CD4-positive, alpha-beta memory T cell (primary cell): ENCODE measurements around the gene FBN2. TPM values are rescaled to one million over a fixed set of nuclear protein-coding genes. Genes with fewer than 3 reads are reported as not detected.

Experiments used
- CTCF ChIA-PET: fragments of 350-600 bp; sonication (Branson Sonifier 250); formaldehyde crosslinking; loops from one replicate; lab custom pipeline; 2021; ENCODE audit warnings: inconsistent platforms; ENCODE audit not compliant: partially characterized antibody; lab: Charles Lee
- POLR2A ChIA-PET: fragments of 350-600 bp; sonication (Branson Sonifier 250); formaldehyde crosslinking; loops from one replicate; lab custom pipeline; 2021; ENCODE audit not compliant: partially characterized antibody; lab: Charles Lee
- DNase-seq, 5 donors: peaks; one replicate each; pipeline versions ENCODE4 v3.0.0 to v3.0.0-alpha.2; 2020 to 2022; ENCODE audit warnings: mixed read lengths in 1 of 5
- H3K27ac ChIP-seq: one replicate; pipeline ENCODE4 v1.7.0; 2013; ENCODE audit warnings: low read depth, low read length
- H3K27me3 ChIP-seq: 2 replicates; pipeline ENCODE4 v1.7.0; 2013; ENCODE audit warnings: mild to moderate bottlenecking, low read length, moderate library complexity; ENCODE audit not compliant: insufficient read depth
- H3K36me3 ChIP-seq: 2 replicates; pipeline ENCODE4 v1.7.0; 2013; ENCODE audit warnings: mild to moderate bottlenecking, low read length, moderate library complexity; ENCODE audit not compliant: insufficient read depth
- H3K4me1 ChIP-seq: 2 replicates; pipeline ENCODE4 v1.7.0; 2013; ENCODE audit warnings: mild to moderate bottlenecking, low read length, moderate library complexity; ENCODE audit not compliant: insufficient read depth
- H3K4me3 ChIP-seq, 2 donors: one replicate each; pipeline ENCODE4 v1.7.0; 2013; ENCODE audit warnings: low read length in 2 of 2, mild to moderate bottlenecking in 1 of 2
- H3K9me3 ChIP-seq, 2 donors: one replicate each; pipeline ENCODE4 v1.7.0; 2013; ENCODE audit warnings: low read length in 2 of 2, control low read depth in 1 of 2; ENCODE audit not compliant: control insufficient read depth in 1 of 2
- H3K27ac Mint-ChIP-seq, 7 donors: one replicate each; pipeline ENCODE4 v1.8.0; 2020 to 2021; ENCODE audit warnings: mixed read lengths in 7 of 7, mild to moderate bottlenecking in 6 of 7, inconsistent platforms in 3 of 7, moderate library complexity in 3 of 7
- H3K27me3 Mint-ChIP-seq, 2 donors: one replicate each; pipeline ENCODE4 v1.8.0; 2020 to 2021; ENCODE audit warnings: mixed read lengths in 2 of 2
- H3K36me3 Mint-ChIP-seq, 2 donors: one replicate each; pipeline ENCODE4 v1.8.0; 2020 to 2021; ENCODE audit warnings: mixed read lengths in 2 of 2, inconsistent platforms in 1 of 2, mild to moderate bottlenecking in 1 of 2
- H3K4me1 Mint-ChIP-seq, 4 donors: one replicate each; pipeline ENCODE4 v1.8.0; 2020 to 2021; ENCODE audit warnings: mixed read lengths in 4 of 4, mild to moderate bottlenecking in 1 of 4
- H3K4me3 Mint-ChIP-seq, 8 donors: one replicate each; pipeline ENCODE4 v1.8.0; 2020 to 2021; ENCODE audit warnings: mixed read lengths in 8 of 8, mild to moderate bottlenecking in 7 of 8, moderate library complexity in 6 of 8, inconsistent platforms in 3 of 8
- H3K9me3 Mint-ChIP-seq, 8 donors: one replicate each; pipeline ENCODE4 v1.8.0; 2020 to 2021; ENCODE audit warnings: mixed read lengths in 8 of 8, mild to moderate bottlenecking in 5 of 8, inconsistent platforms in 3 of 8, moderate library complexity in 1 of 8
- intact Hi-C: fragments of 100-400 bp; cut with micrococcal nuclease; formaldehyde crosslinking; loops from one replicate; pipeline ENCODE4 v1.15.1; 2023
- polyA plus RNA-seq, 2 donors: library from polyadenylated mRNA; unstranded; fragments of 300-500 nt; fragmentation: Illumina TruSeq; gene quantifications; one replicate each; pipeline ENCODE4 v1.2.3, GENCODE V29; 2021
- total RNA-seq, 2 experiments: library from RNA; stranded (reverse); gene quantifications; one replicate each; pipeline ENCODE4 v1.2.3, GENCODE V29; 2021

FBN2 gene
- total and polyA plus RNA-seq, 4 experiments from 2014 or later = 0.15 to 0.30 TPM; not detected in 2

DNA sequence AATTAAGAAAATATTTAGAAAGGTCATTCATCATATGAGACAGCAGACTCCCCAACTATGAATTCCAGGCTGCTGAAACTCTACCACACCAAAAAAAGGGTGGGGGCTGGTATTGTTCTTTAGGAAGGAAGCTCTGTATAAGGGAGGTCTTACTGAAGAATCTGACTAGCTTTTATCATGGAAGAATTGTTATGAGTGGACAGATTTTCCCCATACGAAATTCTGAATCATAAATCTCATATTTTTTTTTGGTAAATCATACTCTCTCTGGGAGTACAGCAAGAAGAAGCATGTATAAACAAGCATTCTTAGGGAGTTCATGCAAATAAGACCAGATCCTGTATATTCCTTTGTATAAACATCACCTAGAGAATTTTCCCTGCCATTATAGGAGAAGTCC is 234.5 kb downstream of the FBN2 start:
- no peaks in the 10 kb centered on the region for H3K4me1 ChIP-seq
- POLR2A ChIA-PET = no interaction called here
- H3K4me1 Mint-ChIP-seq = no peaks in the 10 kb centered on the region
- H3K9me3 ChIP-seq = no peaks in the 10 kb centered on the region
- H3K9me3 Mint-ChIP-seq = no peaks in the 10 kb centered on the region
- DNase-seq = no peak
- no peaks in the 10 kb centered on the region for H3K27me3 ChIP-seq
- no peaks in the 10 kb centered on the region for H3K27me3 Mint-ChIP-seq
- no peak overlapping the region for H3K4me3 Mint-ChIP-seq
- no peak overlapping the region for H3K4me3 ChIP-seq
- intact Hi-C loops = no loop called here
- H3K27ac ChIP-seq = no peak overlapping the region
- CTCF ChIA-PET = no interaction called here
- no peak overlapping the region for H3K27ac Mint-ChIP-seq
- H3K36me3 Mint-ChIP-seq = no peaks in the 10 kb centered on the region
- no peaks in the 10 kb centered on the region for H3K36me3 ChIP-seq

DNA sequence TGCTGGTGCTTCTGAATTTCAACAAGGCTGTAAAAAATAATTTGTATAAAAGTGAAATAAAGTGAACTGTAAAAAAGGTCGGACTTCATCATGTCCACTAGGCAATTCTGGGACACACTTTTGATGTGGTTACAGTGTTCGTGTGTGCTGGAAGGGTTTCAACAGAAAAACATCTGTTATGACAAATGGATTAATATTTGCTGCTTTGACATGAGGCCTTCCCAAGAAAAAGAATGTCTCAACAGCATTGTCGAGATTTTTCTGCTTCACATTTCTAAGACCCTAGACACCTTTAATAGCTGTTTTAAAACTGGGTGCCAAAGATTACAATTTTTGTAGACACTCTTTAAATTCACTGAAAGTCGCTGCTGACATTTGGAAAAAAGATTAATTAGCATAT is 237.9 kb downstream of the FBN2 start:
- no peak for DNase-seq
- H3K27ac Mint-ChIP-seq = no peak overlapping the region
- POLR2A ChIA-PET = no interaction called here
- intact Hi-C loops = no loop called here
- no peak overlapping the region for H3K4me3 Mint-ChIP-seq
- Histone ChIP-seq H3K9me3 (no peaks in the 10 kb centered on the region), H3K27ac (no peak overlapping the region), H3K27me3 (no peaks in the 10 kb centered on the region), H3K4me3 (no peak overlapping the region), H3K4me1 (no peaks in the 10 kb centered on the region), H3K36me3 (no peaks in the 10 kb centered on the region)
- no peaks in the 10 kb centered on the region for H3K27me3 Mint-ChIP-seq
- H3K4me1 Mint-ChIP-seq = no peaks in the 10 kb centered on the region
- CTCF ChIA-PET = no interaction called here
- no peaks in the 10 kb centered on the region for H3K36me3 Mint-ChIP-seq
- H3K9me3 Mint-ChIP-seq = no peaks in the 10 kb centered on the region

DNA sequence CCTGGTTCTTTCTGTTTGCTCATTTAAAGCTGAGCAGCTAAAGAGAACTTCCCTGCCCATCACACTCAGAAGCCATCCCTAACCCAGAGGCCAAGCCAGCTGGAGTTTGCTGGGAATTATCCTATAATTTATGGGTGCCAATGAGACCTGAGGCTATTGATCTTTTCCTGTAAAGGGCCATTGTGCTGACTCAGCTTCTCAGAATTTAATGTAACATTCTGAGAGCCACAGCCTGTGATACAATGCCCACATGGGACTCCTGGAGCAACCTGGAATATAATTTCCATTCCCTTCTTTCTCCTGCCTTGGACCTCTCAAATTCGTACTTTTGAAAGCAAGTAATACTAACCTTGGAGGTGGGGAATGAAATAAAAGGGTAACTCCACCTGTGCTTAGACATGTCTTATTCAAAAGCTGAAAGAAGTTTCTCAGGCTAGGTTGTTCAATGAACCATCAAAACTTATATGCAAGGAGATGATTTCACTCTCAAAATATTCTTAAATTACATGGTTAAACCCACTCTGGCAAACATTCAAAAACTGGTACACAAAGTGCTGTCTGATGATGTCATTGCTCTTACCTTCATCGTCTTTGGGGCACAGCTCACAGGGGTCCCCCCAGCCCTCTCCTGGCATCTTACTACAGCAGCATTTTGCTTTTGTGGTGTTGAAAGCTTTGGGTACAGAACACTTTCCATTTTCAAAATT is 247.7 kb downstream of the FBN2 start:
- Histone ChIP-seq H3K36me3 (no peaks in the 10 kb centered on the region), H3K4me1 (no peaks in the 10 kb centered on the region), H3K27me3 (no peaks in the 10 kb centered on the region), H3K9me3 (no peaks in the 10 kb centered on the region), H3K27ac (no peak overlapping the region), H3K4me3 (no peak overlapping the region)
- POLR2A ChIA-PET = no interaction called here
- H3K4me1 Mint-ChIP-seq = no peaks in the 10 kb centered on the region
- H3K36me3 Mint-ChIP-seq = no peaks in the 10 kb centered on the region
- H3K9me3 Mint-ChIP-seq = peaks cover 0 to 6% (median 2%) of the 10 kb centered on the region in 8 donors
- CTCF ChIA-PET = no interaction called here
- intact Hi-C loops = no loop called here
- H3K4me3 Mint-ChIP-seq = no peak overlapping the region
- no peak for DNase-seq
- H3K27me3 Mint-ChIP-seq = peaks cover 0 to 2% of the 10 kb centered on the region in 2 donors
- H3K27ac Mint-ChIP-seq = no peak overlapping the region

DNA sequence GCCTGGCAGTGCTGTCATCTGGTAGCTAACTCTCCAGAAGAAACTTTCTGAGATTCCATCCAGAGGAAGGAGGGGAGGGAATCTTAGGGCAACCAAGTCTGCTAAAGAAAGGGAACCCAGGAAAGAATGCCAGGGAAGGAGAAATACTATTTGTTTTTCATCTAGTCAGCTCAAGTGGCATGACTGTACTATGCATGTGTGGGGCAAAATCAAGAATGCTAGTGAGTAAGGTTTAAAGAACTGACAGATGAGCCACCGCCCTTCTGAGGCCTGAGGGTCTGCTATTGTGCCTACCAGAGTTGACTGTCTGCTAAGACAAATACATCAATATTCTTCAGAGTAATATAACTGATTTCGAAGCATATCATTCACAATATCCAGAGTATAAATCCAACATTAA is 250.3 kb downstream of the FBN2 start:
- no peak overlapping the region for H3K4me3 Mint-ChIP-seq
- no peaks in the 10 kb centered on the region for H3K4me1 ChIP-seq
- ChIA-PET POLR2A (no interaction called here), CTCF (no interaction called here)
- intact Hi-C loops = no loop called here
- H3K36me3 ChIP-seq = no peaks in the 10 kb centered on the region
- H3K9me3 Mint-ChIP-seq = peaks cover 0 to 3% (median under 1%) of the 10 kb centered on the region in 8 donors
- no peak overlapping the region for H3K27ac Mint-ChIP-seq
- no peaks in the 10 kb centered on the region for H3K36me3 Mint-ChIP-seq
- no peak overlapping the region for H3K27ac ChIP-seq
- DNase-seq = no peak
- no peaks in the 10 kb centered on the region for H3K9me3 ChIP-seq
- H3K27me3 ChIP-seq = no peaks in the 10 kb centered on the region
- no peak overlapping the region for H3K4me3 ChIP-seq
- H3K27me3 Mint-ChIP-seq = peaks cover 0 to 2% of the 10 kb centered on the region in 2 donors
- H3K4me1 Mint-ChIP-seq = no peaks in the 10 kb centered on the region

DNA sequence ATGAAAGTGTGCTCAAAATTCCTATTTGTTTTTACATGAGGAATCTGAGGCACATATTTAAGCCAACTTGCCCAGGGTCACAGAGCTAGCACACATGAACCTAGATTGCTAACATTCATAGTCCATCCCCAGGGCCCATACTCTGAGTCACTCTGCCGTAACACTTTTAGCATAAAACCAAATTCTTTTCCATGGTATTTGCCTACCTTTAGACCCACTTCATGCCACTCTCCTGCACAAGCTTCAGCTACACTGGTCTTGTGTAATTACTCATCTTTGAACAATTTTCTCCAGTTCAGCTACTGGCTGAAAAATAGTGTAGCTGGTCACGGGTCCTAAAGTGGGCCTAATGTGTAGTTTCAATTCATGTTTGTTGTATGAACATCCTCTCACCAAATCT is 253.8 kb downstream of the FBN2 start:
- no peaks in the 10 kb centered on the region for H3K9me3 ChIP-seq
- H3K9me3 Mint-ChIP-seq = no peaks in the 10 kb centered on the region
- H3K4me3 ChIP-seq = no peak overlapping the region
- no peaks in the 10 kb centered on the region for H3K36me3 Mint-ChIP-seq
- no peaks in the 10 kb centered on the region for H3K4me1 Mint-ChIP-seq
- no peak overlapping the region for H3K27ac ChIP-seq
- ChIA-PET POLR2A (no interaction called here), CTCF (no interaction called here)
- H3K27me3 Mint-ChIP-seq = peaks cover 0 to 1% of the 10 kb centered on the region in 2 donors
- H3K27ac Mint-ChIP-seq = no peak overlapping the region
- no peaks in the 10 kb centered on the region for H3K36me3 ChIP-seq
- DNase-seq = no peak
- no peak overlapping the region for H3K4me3 Mint-ChIP-seq
- H3K27me3 ChIP-seq = no peaks in the 10 kb centered on the region
- intact Hi-C loops = no loop called here
- no peaks in the 10 kb centered on the region for H3K4me1 ChIP-seq

DNA sequence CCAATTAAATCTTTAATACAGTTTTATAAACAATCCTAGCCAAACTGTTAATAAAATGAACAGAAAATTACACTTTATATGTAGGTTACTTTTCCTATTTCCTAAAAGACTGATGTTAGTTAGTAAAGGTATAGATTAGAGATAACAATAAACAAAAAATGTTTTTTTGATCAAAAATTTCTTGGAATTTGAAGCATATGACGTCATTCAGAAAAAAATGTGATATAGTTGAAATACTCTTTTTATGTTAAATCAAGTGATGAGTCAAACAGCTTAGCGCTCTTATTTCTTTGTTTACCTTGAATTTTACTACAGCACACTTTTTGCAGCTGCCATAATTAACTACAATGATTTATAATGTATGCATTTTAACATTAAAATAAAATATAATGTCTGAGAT is 258.7 kb downstream of the FBN2 start:
- H3K4me3 Mint-ChIP-seq = no peak overlapping the region
- ChIA-PET POLR2A (no interaction called here), CTCF (no interaction called here)
- H3K36me3 Mint-ChIP-seq = no peaks in the 10 kb centered on the region
- Histone ChIP-seq H3K4me3 (no peak overlapping the region), H3K4me1 (no peaks in the 10 kb centered on the region), H3K27ac (no peak overlapping the region), H3K9me3 (no peaks in the 10 kb centered on the region), H3K27me3 (no peaks in the 10 kb centered on the region), H3K36me3 (no peaks in the 10 kb centered on the region)
- H3K27me3 Mint-ChIP-seq = peaks cover 0 to 1% of the 10 kb centered on the region in 2 donors
- H3K4me1 Mint-ChIP-seq = no peaks in the 10 kb centered on the region
- intact Hi-C loops = no loop called here
- no peak overlapping the region for H3K27ac Mint-ChIP-seq
- DNase-seq = no peak
- no peaks in the 10 kb centered on the region for H3K9me3 Mint-ChIP-seq

DNA sequence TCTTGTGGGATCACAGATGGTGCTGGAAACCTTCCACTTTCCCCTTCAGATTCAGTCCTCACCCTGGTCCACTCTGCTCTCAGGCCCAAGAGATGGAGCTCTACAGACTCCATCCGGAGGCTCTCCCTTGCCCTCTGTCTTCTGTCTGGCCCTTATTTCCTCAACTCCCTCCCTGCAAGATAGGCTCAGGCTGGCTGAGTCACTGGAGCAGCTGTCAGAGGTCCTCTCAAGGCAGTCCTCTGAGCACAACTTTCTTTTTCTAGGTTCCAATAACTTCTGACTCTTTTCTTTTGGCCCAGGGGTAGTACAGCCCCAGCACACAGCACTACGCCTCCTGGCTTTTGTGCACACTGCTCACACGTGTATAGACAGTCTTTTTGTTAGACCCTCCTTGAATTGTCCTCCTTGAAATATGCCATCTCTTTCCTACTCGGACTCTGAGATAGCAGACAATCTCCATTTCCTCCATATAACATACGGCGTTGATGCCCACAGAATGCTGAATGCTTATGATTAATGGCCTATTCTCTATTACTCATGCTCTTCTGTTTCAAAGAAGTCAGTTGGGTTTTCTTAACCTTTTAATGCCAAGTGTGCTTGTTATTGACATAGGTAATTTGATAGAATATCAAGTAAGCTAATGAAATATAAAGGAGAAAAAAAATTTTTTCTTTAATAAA is 261.4 kb downstream of the FBN2 start:
- intact Hi-C loops = no loop called here
- POLR2A ChIA-PET = no interaction called here
- no peak overlapping the region for H3K27ac Mint-ChIP-seq
- CTCF ChIA-PET = no interaction called here
- no peak overlapping the region for H3K4me3 Mint-ChIP-seq
- no peaks in the 10 kb centered on the region for H3K4me1 Mint-ChIP-seq
- no peaks in the 10 kb centered on the region for H3K36me3 Mint-ChIP-seq
- no peak for DNase-seq
- no peaks in the 10 kb centered on the region for H3K27me3 Mint-ChIP-seq
- Histone ChIP-seq H3K27me3 (no peaks in the 10 kb centered on the region), H3K27ac (no peak overlapping the region), H3K9me3 (no peaks in the 10 kb centered on the region), H3K36me3 (no peaks in the 10 kb centered on the region), H3K4me3 (no peak overlapping the region), H3K4me1 (no peaks in the 10 kb centered on the region)
- H3K9me3 Mint-ChIP-seq = no peaks in the 10 kb centered on the region
